Naive thymus-derived CD8-positive, alpha-beta T cell (primary cell): ENCODE measurements around the gene RHPN2. TPM values are rescaled to one million over a fixed set of nuclear protein-coding genes. Genes with fewer than 3 reads are reported as not detected.
"Not testable (repeated sequence)": the region's sequence is repeated elsewhere in the genome, so short reads cannot be mapped to it uniquely, and the experiment has no call there.

ENCODE experiments used
- ATAC-seq, 2 donors: fragments of 150-1000 bp; cut with Tn5 transposase in 1 of 2; sonication (Bioruptor Pico), chemical (Tn5 transposase) in 1 of 2; 1 replicate in 1 of 2; 2 replicates in 1 of 2; pipeline ENCODE4 v1.10.0; 2021; ENCODE audit warnings: mild to moderate bottlenecking in 2 of 2, moderate library complexity in 2 of 2
- POLR2A ChIA-PET: fragments of 350-600 bp; sonication (Branson Sonifier 250); formaldehyde crosslinking; loops from one replicate; lab custom pipeline; 2021; ENCODE audit warnings: antibody characterized with exemption; lab: Charles Lee
- DNase-seq, 10 donors: peaks; one replicate each; pipeline versions ENCODE4 v3.0.0 to v3.0.0-alpha.2; 2020 to 2022
- H3K27ac Mint-ChIP-seq, 10 donors: one replicate each; pipeline ENCODE4 v1.8.0; 2020 to 2022; ENCODE audit warnings: mild to moderate bottlenecking in 10 of 10, mixed read lengths in 10 of 10, moderate library complexity in 4 of 10, inconsistent platforms in 1 of 10
- H3K27me3 Mint-ChIP-seq, 5 donors: one replicate each; pipeline ENCODE4 v1.8.0; 2021 to 2022; ENCODE audit warnings: mixed read lengths in 5 of 5
- H3K36me3 Mint-ChIP-seq, 3 donors: one replicate each; pipeline ENCODE4 v1.8.0; 2020 to 2022; ENCODE audit warnings: mixed read lengths in 3 of 3, mild to moderate bottlenecking in 2 of 3, inconsistent platforms in 1 of 3
- H3K4me1 Mint-ChIP-seq, 4 donors: one replicate each; pipeline ENCODE4 v1.8.0; 2021 to 2022; ENCODE audit warnings: mixed read lengths in 4 of 4
- H3K4me3 Mint-ChIP-seq, 10 donors: one replicate each; pipeline ENCODE4 v1.8.0; 2020 to 2022; ENCODE audit warnings: mild to moderate bottlenecking in 10 of 10, mixed read lengths in 10 of 10, moderate library complexity in 6 of 10, inconsistent platforms in 1 of 10
- H3K9me3 Mint-ChIP-seq, 9 donors: one replicate each; pipeline ENCODE4 v1.8.0; 2020 to 2022; ENCODE audit warnings: mixed read lengths in 9 of 9, mild to moderate bottlenecking in 3 of 9, inconsistent platforms in 1 of 9, moderate library complexity in 1 of 9
- polyA plus RNA-seq, 3 donors: library from polyadenylated mRNA; unstranded; fragments of 300-500 nt; fragmentation: Illumina TruSeq; gene quantifications; one replicate each; pipeline ENCODE4 v1.2.3, GENCODE V29; 2021
- total RNA-seq, 8 experiments: library from RNA in 2 of 8; stranded (reverse) in 2 of 8; gene quantifications; one replicate each; pipeline ENCODE4 v1.2.3 and lab custom pipeline; 2021 to 2026

The RHPN2 gene
- total and polyA plus RNA-seq, 5 experiments from 2014 or later = 0.06 to 2.8 (median 1.8) TPM

- ATAC-seq (peak; percentile 42 to 43), DNase-seq (peak in 4 of 10 donors; percentile 2 to 35 (median 20))
- POLR2A ChIA-PET = interaction anchor here (0.8 kb wide), 1 partner anchor 346 kb away, joined by 3 read pairs; the partner anchor contains the start of gene NUDT19
- Mint-ChIP-seq H3K4me1 (peaks cover 6 to 10% (median 9%) of the 10 kb centered on the region in 4 donors), H3K27ac (peak overlapping the region; percentile 68 to 93 (median 86)), H3K4me3 (peak overlapping the region; percentile 76 to 90 (median 82))
- H3K9me3 Mint-ChIP-seq, H3K36me3 Mint-ChIP-seq, H3K27me3 Mint-ChIP-seq: not testable (repeated sequence)
Measured at GRCh38 chr19:33037168-33038025, 27.3 kb downstream of the RHPN2 start.

- not testable (repeated sequence) for ATAC-seq, DNase-seq, H3K27me3 Mint-ChIP-seq, H3K9me3 Mint-ChIP-seq, H3K36me3 Mint-ChIP-seq
- H3K4me1 Mint-ChIP-seq = peaks cover 6 to 10% (median 9%) of the 10 kb centered on the region in 4 donors
- POLR2A ChIA-PET = interaction anchor here (0.8 kb wide), 1 partner anchor 345 kb away, joined by 3 read pairs; the partner anchor contains the start of gene NUDT19
- peak overlapping the region in 4 of 10 donors; percentile 76 to 90 (median 82) for H3K4me3 Mint-ChIP-seq
- H3K27ac Mint-ChIP-seq = peak overlapping the region in 7 of 10 donors; percentile 68 to 93 (median 85)
Measured at GRCh38 chr19:33036370-33037167, 28.1 kb downstream of the RHPN2 start.

DNA sequence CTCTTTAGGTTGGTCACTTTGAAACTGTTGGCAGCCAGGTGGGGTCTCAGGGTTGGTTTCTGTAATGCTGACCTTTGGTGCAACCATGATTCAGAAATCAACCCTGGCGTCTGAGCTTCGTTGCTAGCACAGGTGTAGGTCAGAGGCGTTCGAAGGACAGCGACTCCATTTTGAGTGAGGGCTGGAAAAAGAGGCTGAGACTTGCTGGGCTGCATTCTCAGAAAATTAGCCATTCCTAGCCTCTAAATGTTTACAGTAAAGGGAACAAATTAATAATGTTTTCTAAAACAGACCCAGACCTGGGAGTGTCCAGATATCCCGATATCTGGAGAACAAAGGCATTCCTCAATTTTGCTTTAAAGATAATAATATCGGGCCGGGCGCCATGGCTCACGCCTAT, 29.2 kb downstream of the RHPN2 start:
- DNase-seq (no peak), ATAC-seq (no peak)
- Mint-ChIP-seq H3K4me3 (no peak overlapping the region), H3K4me1 (peaks cover 6 to 10% (median 9%) of the 10 kb centered on the region in 4 donors), H3K36me3 (peaks cover 0 to 2% (median 0%) of the 10 kb centered on the region in 3 donors), H3K27me3 (peaks cover 0 to 2% (median 0%) of the 10 kb centered on the region in 5 donors), H3K27ac (peak overlapping the region in 1 of 10 donors; percentile 24), H3K9me3 (peaks cover 0 to 4% (median 0%) of the 10 kb centered on the region in 9 donors)
- POLR2A ChIA-PET = interaction anchor here (0.6 to 0.7 kb wide), 2 partner anchors 260 to 354 kb away, joined by 3 to 6 read pairs; no protein-coding TSS in a partner anchor

- ATAC-seq (no peak), DNase-seq (no peak)
- Mint-ChIP-seq H3K36me3 (peaks cover 0 to 8% (median 4%) of the 10 kb centered on the region in 3 donors), H3K4me3 (no peak overlapping the region), H3K4me1 (peaks cover 3 to 4% (median 4%) of the 10 kb centered on the region in 4 donors), H3K9me3 (peaks cover 0 to 32% (median 9%) of the 10 kb centered on the region in 9 donors), H3K27ac (no peak overlapping the region), H3K27me3 (peaks cover 0 to 2% (median 0%) of the 10 kb centered on the region in 5 donors)
- POLR2A ChIA-PET = no interaction called here
Measured at GRCh38 chr19:33032218-33032781, 32.4 kb downstream of the RHPN2 start.

GRCh38 chr19:33029746-33030303, 34.9 kb downstream of the RHPN2 start:
- H3K27me3 Mint-ChIP-seq = peaks cover 0 to 7% (median 0%) of the 10 kb centered on the region in 5 donors
- peaks cover 0 to 8% (median 4%) of the 10 kb centered on the region in 3 donors for H3K36me3 Mint-ChIP-seq
- no peak for ATAC-seq
- POLR2A ChIA-PET = no interaction called here
- H3K9me3 Mint-ChIP-seq = peaks cover 0 to 39% (median 9%) of the 10 kb centered on the region in 9 donors
- no peak overlapping the region for H3K4me3 Mint-ChIP-seq
- H3K4me1 Mint-ChIP-seq = no peaks in the 10 kb centered on the region
- no peak for DNase-seq
- no peak overlapping the region for H3K27ac Mint-ChIP-seq

DNA sequence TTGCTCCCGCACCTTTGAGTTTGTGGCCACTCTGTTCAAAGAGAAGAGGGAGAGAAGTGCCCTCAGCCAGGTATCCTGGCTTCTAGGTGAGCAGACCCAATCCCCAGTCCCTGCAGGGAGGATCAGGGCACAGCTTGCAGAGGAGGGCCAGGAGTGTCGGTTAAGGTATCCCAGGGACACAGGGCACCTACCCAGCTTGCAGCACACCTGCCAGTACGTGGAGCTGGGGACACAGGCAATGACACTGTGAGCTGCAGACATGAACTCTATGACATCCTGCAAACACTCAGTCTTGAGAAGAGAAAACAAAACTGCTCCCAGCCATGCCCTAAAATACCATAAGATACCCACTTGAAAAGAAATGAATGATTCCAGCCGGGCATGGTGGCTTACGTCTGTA, 38.1 kb downstream of the RHPN2 start:
- POLR2A ChIA-PET, H3K4me1 Mint-ChIP-seq, H3K4me3 Mint-ChIP-seq, ATAC-seq, H3K27me3 Mint-ChIP-seq, H3K36me3 Mint-ChIP-seq, DNase-seq, H3K27ac Mint-ChIP-seq: not testable (repeated sequence)
- peaks cover 0 to 39% (median 9%) of the 10 kb centered on the region in 9 donors for H3K9me3 Mint-ChIP-seq

GRCh38 chr19:33025468-33026238, 39.0 kb downstream of the RHPN2 start:
- POLR2A ChIA-PET = interaction anchor here (0.7 kb wide), 1 partner anchor 64 kb away, joined by 3 read pairs; no protein-coding TSS in a partner anchor
- H3K4me3 Mint-ChIP-seq, H3K4me1 Mint-ChIP-seq, H3K27ac Mint-ChIP-seq, H3K36me3 Mint-ChIP-seq, DNase-seq, ATAC-seq, H3K27me3 Mint-ChIP-seq: not testable (repeated sequence)
- peaks cover 0 to 37% (median 9%) of the 10 kb centered on the region in 9 donors for H3K9me3 Mint-ChIP-seq

- ATAC-seq (no peak), DNase-seq (no peak)
- POLR2A ChIA-PET = no interaction called here
- Mint-ChIP-seq H3K27me3 (peaks cover 0 to 8% (median 0%) of the 10 kb centered on the region in 5 donors), H3K4me3 (no peak overlapping the region), H3K36me3 (peaks cover 0 to 4% (median 4%) of the 10 kb centered on the region in 3 donors), H3K27ac (no peak overlapping the region), H3K9me3 (peaks cover 0 to 25% (median 9%) of the 10 kb centered on the region in 9 donors), H3K4me1 (peaks cover 0 to 2% (median 0%) of the 10 kb centered on the region in 4 donors)
Measured at GRCh38 chr19:33024398-33024797, 40.3 kb downstream of the RHPN2 start.

DNA sequence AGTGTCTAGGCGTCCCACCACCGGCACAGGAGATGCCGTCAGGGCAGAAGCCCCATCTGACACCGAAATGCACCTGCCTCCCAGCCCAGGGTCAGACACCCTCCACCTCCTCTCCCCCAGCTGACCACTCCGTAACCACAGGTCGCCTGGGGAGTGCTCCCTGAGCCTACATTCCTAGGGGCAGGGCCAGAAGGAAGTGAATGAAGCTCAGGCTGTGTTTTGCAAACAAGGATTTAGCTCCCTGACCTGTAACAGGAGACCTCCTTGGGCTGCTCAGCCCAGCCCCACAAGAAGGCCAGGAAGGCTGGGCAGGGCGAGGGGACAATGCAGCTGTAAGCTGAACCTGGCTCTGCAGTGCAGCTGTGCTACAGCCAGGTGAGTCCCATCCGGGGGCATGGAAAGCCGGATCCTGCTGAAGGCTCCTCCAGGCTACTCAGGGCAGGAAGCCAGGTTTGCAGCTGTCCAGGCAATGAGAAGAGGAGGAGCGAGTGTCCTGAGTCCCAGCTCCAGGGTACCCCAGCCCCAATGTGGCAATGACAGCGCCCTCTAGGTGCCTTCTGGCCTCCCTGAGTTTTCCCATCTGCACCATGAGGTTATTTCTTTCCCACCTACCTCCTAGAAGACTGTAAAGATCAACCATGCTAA, 42.1 kb downstream of the RHPN2 start:
- POLR2A ChIA-PET = interaction anchor here (0.7 kb wide), 1 partner anchor 559 kb away, joined by 3 read pairs; no protein-coding TSS in a partner anchor
- no peak for ATAC-seq
- Mint-ChIP-seq H3K27ac (no peak overlapping the region), H3K27me3 (peaks cover 0 to 8% (median 0%) of the 10 kb centered on the region in 5 donors), H3K36me3 (no peaks in the 10 kb centered on the region), H3K4me3 (no peak overlapping the region), H3K4me1 (peaks cover 0 to 2% (median 0%) of the 10 kb centered on the region in 4 donors), H3K9me3 (peaks cover 0 to 9% (median 0%) of the 10 kb centered on the region in 9 donors)
- no peak for DNase-seq

GRCh38 chr19:33010891-33011290, 53.8 kb downstream of the RHPN2 start:
- H3K4me3 Mint-ChIP-seq, POLR2A ChIA-PET, H3K9me3 Mint-ChIP-seq, H3K4me1 Mint-ChIP-seq, H3K36me3 Mint-ChIP-seq, ATAC-seq, H3K27ac Mint-ChIP-seq, H3K27me3 Mint-ChIP-seq, DNase-seq: not testable (repeated sequence)

DNA sequence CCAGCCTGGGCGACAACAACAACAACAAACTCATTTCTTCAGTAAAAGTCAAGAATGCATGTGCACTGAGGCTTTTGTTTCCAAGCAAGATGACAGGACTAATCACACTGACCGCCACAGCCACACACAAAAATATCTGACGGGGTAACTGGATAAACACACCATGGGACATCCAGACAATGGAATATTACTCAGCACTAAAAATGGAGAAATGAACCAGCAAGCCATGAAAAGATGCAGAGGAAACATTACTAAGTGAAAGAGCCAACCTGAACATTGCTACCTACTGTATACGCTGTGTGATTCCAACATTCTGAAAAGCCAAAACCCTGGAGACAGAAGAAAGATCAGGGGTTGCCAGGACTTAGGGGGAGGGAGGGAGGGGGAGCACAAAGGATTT, 56.0 kb downstream of the RHPN2 start:
- H3K4me1 Mint-ChIP-seq = no peaks in the 10 kb centered on the region
- ATAC-seq = no peak
- H3K36me3 Mint-ChIP-seq = no peaks in the 10 kb centered on the region
- DNase-seq = no peak
- peaks cover 0 to 3% (median 0%) of the 10 kb centered on the region in 5 donors for H3K27me3 Mint-ChIP-seq
- H3K9me3 Mint-ChIP-seq = no peaks in the 10 kb centered on the region
- no peak overlapping the region for H3K4me3 Mint-ChIP-seq
- H3K27ac Mint-ChIP-seq = no peak overlapping the region
- POLR2A ChIA-PET = no interaction called here
